ENCODE data around the gene ADAT3.

- TF ChIP-seq CTCF (IDR thresholded peaks at IDR 0.05; ENCODE audit: insufficient read depth, low read depth, low read length) = no peak
- TF ChIP-seq EZH2 (IDR thresholded peaks at IDR 0.05; ENCODE audit: insufficient read depth, low read length) = no peak
These were observed 45.4 kb downstream of the ADAT3 start for GRCh38 chr19:1950640-1951039.
